Retina (tissue), 1 donor: ENCODE results near the gene APOOL.
"Not testable (repeated sequence)": the region's sequence is repeated elsewhere in the genome, so short reads cannot be mapped to it uniquely, and the experiment has no call there.

Experiments
- DNase-seq: peaks from one replicate; pipeline ENCODE4 v3.0.0-alpha.2; 2016

Gene APOOL

GRCh38 chrX:85003655-85004244 is at the start of gene APOOL:
Gene APOOL (plus strand): TSS chrX:85003877. CDS start chrX:85003913, 36 bp downstream.
- peak; percentile 80 for DNase-seq

DNA sequence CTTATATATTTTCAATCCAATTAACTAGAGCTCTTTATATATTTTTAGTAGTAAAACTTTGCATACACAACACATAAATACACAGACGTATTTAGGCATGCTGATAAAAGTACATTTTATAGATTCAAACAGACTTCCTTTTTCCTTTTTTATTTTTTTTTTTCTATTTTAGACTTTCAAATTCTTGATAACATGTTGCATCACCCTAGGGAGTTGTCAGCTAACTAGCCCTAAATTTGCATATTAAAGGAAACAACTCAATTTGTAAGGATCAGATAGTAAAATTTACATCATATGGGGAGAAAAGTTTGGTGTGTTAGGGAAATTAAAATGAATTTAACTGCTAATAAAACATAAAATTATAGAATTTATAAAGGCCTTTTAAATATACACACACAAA is 47.4 kb upstream of the APOOL start:
- no peak for DNase-seq

DNA sequence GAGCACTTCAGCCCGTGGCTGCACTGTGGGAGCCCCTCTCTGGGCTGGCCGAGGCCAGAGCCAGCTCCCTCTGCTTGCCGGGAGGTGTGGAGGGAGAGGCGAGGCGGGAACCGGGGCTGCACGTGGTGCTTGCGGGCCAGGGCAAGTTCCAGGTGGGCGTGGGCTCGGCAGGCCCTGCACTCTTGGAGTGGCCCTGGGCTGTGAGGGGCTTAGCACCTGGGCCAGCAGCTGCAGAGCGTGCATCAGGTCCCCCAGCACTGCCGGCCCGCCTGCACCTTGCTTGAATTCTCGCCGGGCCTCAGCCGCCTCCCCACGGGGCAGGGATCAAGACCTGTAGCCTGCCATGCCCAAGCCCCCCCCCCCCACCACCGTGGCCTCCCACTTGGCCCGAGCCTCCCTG is 28.9 kb upstream of the APOOL start:
- no peak for DNase-seq

DNA sequence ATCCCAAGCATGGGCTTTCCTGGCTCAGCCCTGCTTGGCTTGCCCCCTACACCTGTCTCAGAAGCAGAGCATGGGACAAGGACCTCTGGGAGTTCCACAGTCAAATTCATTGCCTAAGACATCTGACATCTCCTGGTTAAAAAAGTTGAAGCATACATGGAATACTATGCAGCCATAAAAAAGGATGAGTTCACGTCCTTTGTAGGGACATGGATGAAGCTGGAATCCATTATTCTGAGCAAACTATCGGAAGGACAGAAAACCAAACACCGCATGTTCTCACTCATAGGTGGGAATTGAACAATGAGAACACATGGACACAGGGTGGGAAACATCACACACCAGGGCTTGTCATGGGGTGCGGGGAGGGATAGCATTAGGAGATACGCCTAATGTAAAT is 11.9 kb upstream of the APOOL start:
- not testable (repeated sequence) for DNase-seq

- DNase-seq = no peak
These were observed 10.5 kb upstream of the APOOL start for GRCh38 chrX:84993150-84993549.

- DNase-seq = no peak
These were observed 2.3 kb upstream of the APOOL start for GRCh38 chrX:85001344-85001743.

DNA sequence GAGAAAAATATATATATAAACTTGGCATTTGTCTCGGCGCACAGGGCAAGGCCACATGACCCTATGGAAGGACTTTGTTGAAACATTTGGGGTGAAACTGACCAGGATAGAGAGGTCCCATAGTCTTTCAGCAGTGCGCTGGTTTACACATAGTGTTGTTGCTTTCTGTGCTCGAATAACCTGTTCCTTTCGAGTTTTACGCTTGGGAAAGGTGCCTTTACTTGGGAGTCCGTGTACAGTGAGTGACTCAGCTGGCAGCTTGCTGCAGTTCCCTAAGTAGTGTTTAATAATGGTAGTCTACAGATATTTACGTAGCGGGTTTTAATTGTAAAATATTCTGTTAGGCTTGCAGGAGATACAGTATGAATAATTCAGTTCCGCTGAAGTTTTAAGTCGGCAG is 578 bp downstream of the APOOL start:
- DNase-seq = no peak

GRCh38 chrX:85012098-85012497 is 8.4 kb downstream of the APOOL start:
- DNase-seq = no peak

DNA sequence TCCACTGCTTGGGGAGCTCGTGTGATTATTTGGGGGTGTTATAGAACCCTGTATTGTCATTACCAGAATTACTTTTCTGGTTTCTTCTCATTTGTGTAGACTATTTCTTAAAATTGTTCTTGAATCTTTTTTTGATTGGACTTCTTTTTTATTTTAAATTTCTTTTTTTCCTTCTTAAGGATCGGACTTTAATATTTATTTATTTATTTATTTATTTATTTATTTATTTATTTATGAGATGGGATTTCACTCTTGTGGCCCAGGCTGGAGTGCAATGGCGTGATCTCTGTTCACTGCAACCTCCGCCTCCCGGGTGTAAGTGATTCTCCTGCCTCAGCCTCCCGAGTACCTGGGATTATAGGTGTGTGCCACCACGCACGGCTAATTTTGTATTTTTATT is 11.7 kb downstream of the APOOL start:
- DNase-seq = not testable (repeated sequence)

DNA sequence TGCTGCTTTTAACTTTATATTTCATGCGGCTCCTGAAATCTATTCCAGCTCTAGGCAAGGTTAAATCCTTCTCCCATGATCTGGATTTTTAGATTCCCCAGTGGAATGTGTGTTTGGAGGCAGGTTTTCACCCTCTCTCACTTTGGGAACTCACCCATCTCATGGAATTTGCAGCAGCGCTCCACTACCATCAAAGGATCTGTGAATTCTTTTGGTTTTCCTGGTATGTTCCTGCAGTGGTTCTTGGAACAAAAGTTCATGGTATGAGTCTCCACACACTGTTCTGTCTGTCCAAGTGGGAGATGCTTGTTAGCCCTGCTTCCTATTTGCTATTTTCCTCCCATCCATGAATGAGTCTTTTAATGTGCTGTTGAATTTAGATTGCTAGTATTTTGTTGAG is 14.0 kb downstream of the APOOL start:
- DNase-seq = no peak

GRCh38 chrX:85018471-85018870 is 14.8 kb downstream of the APOOL start:
- DNase-seq = no peak

- no peak for DNase-seq
These were observed 16.5 kb downstream of the APOOL start for GRCh38 chrX:85020216-85020615.

GRCh38 chrX:85024044-85024443 is 20.4 kb downstream of the APOOL start:
- DNase-seq = no peak

- DNase-seq = no peak
These were observed 20.9 kb downstream of the APOOL start for GRCh38 chrX:85024562-85024961.

- DNase-seq = no peak
These were observed 22.5 kb downstream of the APOOL start for GRCh38 chrX:85026170-85026569.

DNA sequence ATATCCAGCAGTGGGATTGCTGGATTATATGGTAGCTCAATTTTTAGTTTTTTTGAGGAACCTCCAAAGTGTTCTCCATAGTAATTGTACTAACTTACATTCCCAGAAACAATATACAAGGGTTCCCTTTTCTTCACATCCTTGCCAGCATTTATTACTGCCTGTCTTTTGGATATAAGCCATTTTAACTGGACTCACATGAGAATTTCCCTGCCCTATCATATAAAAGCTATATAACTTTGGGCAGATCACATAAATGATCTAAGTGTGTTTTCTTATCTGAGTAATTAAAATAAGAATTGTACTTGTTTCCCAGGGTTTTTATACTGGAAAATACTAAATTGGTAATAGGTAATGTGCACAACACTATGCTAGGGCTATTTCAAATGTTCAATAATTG is 25.4 kb downstream of the APOOL start:
- no peak for DNase-seq

- no peak for DNase-seq
These were observed 27.8 kb downstream of the APOOL start for GRCh38 chrX:85031505-85031904.

- no peak for DNase-seq
These were observed 33.4 kb downstream of the APOOL start for GRCh38 chrX:85037114-85037513.

DNA sequence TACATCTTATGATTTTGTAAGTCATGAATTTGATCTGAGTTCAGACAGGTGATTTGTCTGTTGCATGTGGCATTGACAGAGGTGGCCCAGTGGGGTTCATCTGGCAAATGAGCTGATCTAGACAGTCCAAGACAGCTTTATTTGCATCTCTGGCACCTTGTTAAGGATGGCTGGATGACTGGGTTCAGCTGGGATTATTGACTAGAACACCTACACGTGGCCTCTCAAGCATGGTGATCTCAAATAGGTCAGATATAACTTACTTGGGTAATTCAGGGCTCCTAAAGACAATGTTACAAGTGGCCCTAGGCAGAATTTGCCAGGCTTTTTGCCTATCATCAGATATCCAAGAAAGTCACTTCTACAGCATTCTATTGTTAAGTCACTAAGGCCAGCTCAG is 48.0 kb downstream of the APOOL start:
- no peak for DNase-seq

- no peak for DNase-seq
These were observed 48.5 kb downstream of the APOOL start for GRCh38 chrX:85052205-85052604.

- DNase-seq = no peak
These were observed 49.1 kb downstream of the APOOL start for GRCh38 chrX:85052636-85053343.

- no peak for DNase-seq
These were observed 62.0 kb downstream of the APOOL start for GRCh38 chrX:85065512-85066198.

GRCh38 chrX:85077247-85077646 is 73.6 kb downstream of the APOOL start:
- not testable (repeated sequence) for DNase-seq

GRCh38 chrX:85084770-85085393 is 81.2 kb downstream of the APOOL start:
- peak; percentile 8 for DNase-seq
